Measurements from ENCODE around the gene MYO1E. TPM values are rescaled to one million over a fixed set of nuclear protein-coding genes. Genes with fewer than 3 reads are reported as not detected.
A peak's percentile ranks its signal among the peaks of the same experiment; 100 is the strongest.

The MYO1E gene
- total and polyA plus RNA-seq, 10 donors: 21.3 to 115 (median 65.6) TPM

DNA sequence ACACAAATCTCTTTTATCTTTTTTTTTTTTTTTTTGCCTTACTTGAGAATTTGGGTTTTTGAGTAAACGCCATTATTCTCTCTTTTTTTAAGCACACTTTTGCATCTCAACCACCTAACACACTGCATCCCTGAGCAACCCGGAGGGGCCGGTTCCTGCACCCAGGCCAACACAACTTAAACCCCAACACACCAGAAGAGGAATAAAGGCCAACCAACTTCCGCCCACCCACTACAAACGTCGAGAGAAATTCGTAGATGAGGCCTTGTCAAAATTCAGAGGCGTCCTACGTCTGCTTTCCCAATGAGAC is 268.1 kb downstream of the MYO1E start:
- no peaks in the 10 kb centered on the region for H3K9me3 ChIP-seq
- intact Hi-C loops (cut with DNase I; ENCODE audit: low total_unique reads): no loop called here
- peak overlapping the region in 7 of 8 donors; percentile 54 to 83 (median 72) for H3K27ac ChIP-seq
- peak overlapping the region; percentile 73 to 91 (median 85) for H3K4me3 ChIP-seq
- H3K36me3 ChIP-seq: peaks cover 0 to 34% (median 0%) of the 10 kb centered on the region in 6 donors
- peak; percentile 78 for DNase-seq
- WGBS, 5 donors: 1 to 3% (median 2%) methylated on average over 9 of the region's 9 CpGs
- H3K4me1 ChIP-seq: peaks cover 0 to 25% (median 15%) of the 10 kb centered on the region in 6 donors
- TF ChIP-seq POLR2AphosphoS5 (IDR thresholded peaks at IDR 0.05) (no peak), POLR2A (IDR thresholded peaks at IDR 0.05) (no peak)
- TF ChIP-seq, protein P1, sequence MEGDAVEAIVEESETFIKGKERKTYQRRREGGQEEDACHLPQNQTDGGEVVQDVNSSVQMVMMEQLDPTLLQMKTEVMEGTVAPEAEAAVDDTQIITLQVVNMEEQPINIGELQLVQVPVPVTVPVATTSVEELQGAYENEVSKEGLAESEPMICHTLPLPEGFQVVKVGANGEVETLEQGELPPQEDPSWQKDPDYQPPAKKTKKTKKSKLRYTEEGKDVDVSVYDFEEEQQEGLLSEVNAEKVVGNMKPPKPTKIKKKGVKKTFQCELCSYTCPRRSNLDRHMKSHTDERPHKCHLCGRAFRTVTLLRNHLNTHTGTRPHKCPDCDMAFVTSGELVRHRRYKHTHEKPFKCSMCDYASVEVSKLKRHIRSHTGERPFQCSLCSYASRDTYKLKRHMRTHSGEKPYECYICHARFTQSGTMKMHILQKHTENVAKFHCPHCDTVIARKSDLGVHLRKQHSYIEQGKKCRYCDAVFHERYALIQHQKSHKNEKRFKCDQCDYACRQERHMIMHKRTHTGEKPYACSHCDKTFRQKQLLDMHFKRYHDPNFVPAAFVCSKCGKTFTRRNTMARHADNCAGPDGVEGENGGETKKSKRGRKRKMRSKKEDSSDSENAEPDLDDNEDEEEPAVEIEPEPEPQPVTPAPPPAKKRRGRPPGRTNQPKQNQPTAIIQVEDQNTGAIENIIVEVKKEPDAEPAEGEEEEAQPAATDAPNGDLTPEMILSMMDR (IDR thresholded peaks at IDR 0.05 in 8 of 11, conservative IDR thresholded peaks at IDR 0.05 in 3 of 11): no peak
- no peaks in the 10 kb centered on the region for H3K27me3 ChIP-seq (replicated peaks in 1 of 7)

DNA sequence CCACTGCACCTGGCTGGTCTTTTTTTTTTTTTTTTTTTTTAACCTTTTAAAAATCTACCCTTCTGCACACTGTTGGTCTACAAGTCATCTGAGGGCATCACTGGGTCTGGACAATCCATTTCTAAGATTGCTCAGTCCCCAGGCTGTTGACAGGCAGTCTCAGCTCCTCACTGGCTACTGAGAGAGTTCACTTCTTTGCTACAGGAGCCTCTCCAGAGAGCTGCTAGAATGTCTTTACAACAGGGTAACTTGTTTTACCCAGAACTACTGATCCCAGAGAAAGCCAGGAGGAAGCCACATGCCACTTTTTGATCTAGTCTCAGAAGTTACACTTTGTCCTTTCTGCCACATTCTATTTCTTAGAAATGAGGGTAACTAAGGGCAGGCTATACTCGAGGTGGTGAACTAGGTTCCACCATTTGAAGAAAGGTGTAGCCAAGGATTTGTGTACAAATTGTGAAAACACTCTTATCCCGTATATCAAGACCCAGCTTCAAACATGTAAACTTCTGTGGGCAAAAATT is 273.4 kb downstream of the MYO1E start:
- no peaks in the 10 kb centered on the region for H3K9me3 ChIP-seq
- TF ChIP-seq POLR2A (IDR thresholded peaks at IDR 0.05) (no peak), POLR2AphosphoS5 (IDR thresholded peaks at IDR 0.05) (no peak)
- TF ChIP-seq, protein P1 (IDR thresholded peaks at IDR 0.05 in 8 of 11, conservative IDR thresholded peaks at IDR 0.05 in 3 of 11): no peak
- peaks cover 0 to 3% (median 3%) of the 10 kb centered on the region in 6 donors for H3K4me1 ChIP-seq
- no peak overlapping the region for H3K27ac ChIP-seq
- intact Hi-C loops (cut with DNase I; ENCODE audit: low total_unique reads): no loop called here
- H3K36me3 ChIP-seq: peaks cover 0 to 61% (median 32%) of the 10 kb centered on the region in 6 donors
- no peaks in the 10 kb centered on the region for H3K27me3 ChIP-seq (replicated peaks in 1 of 7)
- H3K4me3 ChIP-seq: no peak overlapping the region
- DNase-seq: no peak
- WGBS, 5 donors: 52 to 84% (median 78%) methylated on average over 2 of the region's 2 CpGs

DNA sequence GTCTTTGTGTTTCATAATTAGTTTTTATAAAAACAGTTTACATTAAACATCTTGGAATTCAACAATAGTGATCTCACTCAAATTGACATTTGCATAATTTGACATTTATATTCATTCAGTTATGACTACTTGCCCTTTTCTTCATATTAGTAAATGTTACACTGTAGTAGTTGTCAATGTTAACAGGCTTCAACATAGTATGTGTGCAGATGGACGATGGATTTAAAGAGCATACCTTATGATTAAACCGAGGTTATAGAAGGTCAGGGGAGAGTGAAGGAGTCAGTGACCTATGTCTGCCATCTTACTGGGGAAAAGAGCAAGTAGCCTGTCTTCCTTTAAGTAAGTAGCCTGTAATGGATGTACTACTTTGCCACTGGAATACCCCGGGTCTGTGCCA is 276.2 kb downstream of the MYO1E start:
- no peak for TF ChIP-seq POLR2AphosphoS5 (IDR thresholded peaks at IDR 0.05)
- TF ChIP-seq, protein P1 (IDR thresholded peaks at IDR 0.05 in 8 of 11, conservative IDR thresholded peaks at IDR 0.05 in 3 of 11): no peak
- 89 to 95% (median 92%) methylated on average over 3 of the region's 3 CpGs for WGBS, 5 donors
- Histone ChIP-seq H3K4me1 (no peaks in the 10 kb centered on the region), H3K4me3 (no peak overlapping the region), H3K9me3 (no peaks in the 10 kb centered on the region), H3K27ac (no peak overlapping the region), H3K36me3 (peaks cover 0 to 89% (median 56%) of the 10 kb centered on the region in 6 donors), H3K27me3 (replicated peaks in 1 of 7) (no peaks in the 10 kb centered on the region)
- intact Hi-C loops (cut with DNase I; ENCODE audit: low total_unique reads): no loop called here
- no peak for DNase-seq

DNA sequence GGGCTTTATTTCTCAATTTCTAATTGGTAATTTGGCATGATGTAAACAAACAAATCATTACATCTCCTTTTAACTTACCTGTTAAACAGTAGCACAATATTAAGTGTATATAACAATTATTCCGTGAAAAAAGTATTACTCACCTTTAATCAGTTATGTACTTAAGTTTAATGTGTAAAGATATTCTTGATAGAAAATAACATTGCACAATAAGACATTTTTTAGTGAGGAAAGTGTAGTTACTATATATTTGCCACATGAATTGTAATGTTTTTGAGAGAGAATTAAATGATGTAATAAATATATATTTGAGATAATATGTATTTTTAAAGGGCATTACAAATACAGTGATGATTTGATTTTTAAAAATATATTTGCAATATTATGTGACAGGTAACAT is 278.6 kb downstream of the MYO1E start:
- Histone ChIP-seq H3K36me3 (peaks cover 0 to 95% (median 80%) of the 10 kb centered on the region in 6 donors), H3K27ac (no peak overlapping the region), H3K27me3 (replicated peaks in 1 of 7) (no peaks in the 10 kb centered on the region), H3K4me1 (no peaks in the 10 kb centered on the region), H3K4me3 (no peak overlapping the region), H3K9me3 (no peaks in the 10 kb centered on the region)
- WGBS, 5 donors: 94 to 98% (median 98%) methylated on average over 1 of the region's 1 CpG
- intact Hi-C loops (cut with DNase I; ENCODE audit: low total_unique reads): no loop called here
- no peak for TF ChIP-seq POLR2AphosphoS5 (IDR thresholded peaks at IDR 0.05)
- TF ChIP-seq, protein P1 (IDR thresholded peaks at IDR 0.05 in 8 of 11, conservative IDR thresholded peaks at IDR 0.05 in 3 of 11): no peak
- TF ChIP-seq POLR2A (IDR thresholded peaks at IDR 0.05): no peak
- no peak for DNase-seq

All from spleen (tissue), 11 donors.